ENCODE measurements around the gene NEMP1. TPM values are rescaled to one million over a fixed set of nuclear protein-coding genes. Genes with fewer than 3 reads are reported as not detected.
"Not testable (repeated sequence)": the region's sequence is repeated elsewhere in the genome, so short reads cannot be mapped to it uniquely, and the experiment has no call there.

NEMP1 gene
- total RNA-seq, 4 donors from 2014 or later: 8.3 to 11.8 (median 10.0) TPM

DNA sequence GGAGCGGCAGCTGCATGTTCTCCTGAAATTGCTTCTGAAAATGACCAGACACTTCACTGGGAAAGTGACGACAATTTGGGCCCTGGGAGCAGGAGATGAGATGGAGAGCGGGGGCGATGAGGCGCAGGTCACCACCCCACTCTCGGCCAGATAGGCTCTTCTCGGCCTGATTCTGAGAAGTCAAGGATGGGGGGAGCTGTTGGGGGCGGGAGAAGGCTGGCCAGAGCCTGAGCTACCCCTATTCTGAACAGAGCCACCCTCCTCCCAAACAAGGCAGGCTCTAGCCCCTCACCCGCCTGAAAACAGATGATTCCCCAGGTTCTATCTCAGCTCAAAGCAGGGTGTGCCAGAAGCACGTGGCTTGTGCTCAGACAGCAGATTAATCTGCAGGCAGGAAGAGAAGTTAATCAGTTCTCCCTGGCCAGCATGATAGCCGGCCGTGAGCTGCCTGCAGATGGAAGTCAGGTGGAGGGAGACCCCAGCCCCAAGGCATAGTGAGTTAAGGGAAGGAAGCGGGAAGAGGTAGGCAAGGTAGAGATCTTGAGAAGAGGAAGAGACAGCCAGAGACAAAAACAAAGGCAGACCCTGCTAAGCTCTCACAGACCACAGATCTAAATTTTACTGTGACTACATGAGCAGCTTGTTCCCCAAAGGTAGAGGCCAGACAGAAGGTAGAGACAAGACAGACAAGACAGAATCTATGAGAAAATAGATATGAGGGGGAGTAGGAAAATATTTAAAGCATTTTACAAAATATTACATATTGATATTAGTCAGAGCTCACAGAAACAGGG, 51.4 kb downstream of the NEMP1 start:
- WGBS: 59% methylated on average over 12 of the region's 13 CpGs
- H3K27ac ChIP-seq (replicated peaks in 1 of 4): no peak overlapping the region
- intact Hi-C loops (cut with DNase I): no loop called here

GRCh38 chr12:57025196-57025595, 53.4 kb downstream of the NEMP1 start:
- intact Hi-C loops (cut with DNase I): no loop called here
- no peaks in the 10 kb centered on the region for H3K36me3 ChIP-seq
- no peaks in the 10 kb centered on the region for H3K9me3 ChIP-seq
- H3K4me3 ChIP-seq: no peak overlapping the region
- TF ChIP-seq CTCF (IDR thresholded peaks at IDR 0.05) (no peak), POLR2AphosphoS5 (IDR thresholded peaks at IDR 0.05) (no peak), EP300 (IDR thresholded peaks at IDR 0.05) (no peak), POLR2A (IDR thresholded peaks at IDR 0.05; ENCODE audit: low read depth) (no peak)
- DNase-seq (ENCODE audit: extremely low spot score): no peak
- 90% methylated on average over 2 of the region's 2 CpGs for WGBS
- peaks cover 0 to 13% (median 0%) of the 10 kb centered on the region in 4 donors for H3K4me1 ChIP-seq
- H3K27ac ChIP-seq (replicated peaks in 1 of 4): no peak overlapping the region
- H3K27me3 ChIP-seq: no peaks in the 10 kb centered on the region

More for the DNA sequence above, 51.4 kb downstream of the NEMP1 start:
- DNase-seq (ENCODE audit: extremely low spot score): no peak
- no peak for TF ChIP-seq POLR2AphosphoS5 (IDR thresholded peaks at IDR 0.05)
- no peak for TF ChIP-seq CTCF (IDR thresholded peaks at IDR 0.05)
- TF ChIP-seq POLR2A (IDR thresholded peaks at IDR 0.05; ENCODE audit: low read depth): no peak
- TF ChIP-seq EP300 (IDR thresholded peaks at IDR 0.05): no peak
- peaks cover 0 to 13% (median 0%) of the 10 kb centered on the region in 4 donors for H3K4me1 ChIP-seq
- no peaks in the 10 kb centered on the region for H3K36me3 ChIP-seq
- no peaks in the 10 kb centered on the region for H3K9me3 ChIP-seq
- H3K27me3 ChIP-seq: no peaks in the 10 kb centered on the region
- no peak overlapping the region for H3K4me3 ChIP-seq

DNA sequence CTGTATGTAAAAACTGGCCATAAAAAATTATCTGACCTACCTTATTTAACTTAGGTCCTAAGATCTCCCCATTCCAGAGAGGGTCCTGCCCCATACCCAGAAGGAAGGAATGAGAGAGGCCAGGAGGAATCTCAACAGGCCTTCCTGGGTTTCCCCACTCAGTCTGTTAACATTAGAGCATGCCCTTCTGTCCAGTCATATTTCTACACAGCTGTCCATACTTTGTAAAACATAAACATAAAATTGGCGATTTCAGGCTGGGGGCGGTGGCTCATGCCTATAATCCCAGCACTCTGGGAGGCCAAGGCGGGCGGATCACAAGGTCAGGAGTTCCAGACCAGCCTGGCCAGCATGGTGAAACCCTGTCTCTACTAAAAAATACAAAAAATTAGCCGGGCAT, 56.3 kb downstream of the NEMP1 start:
- H3K27me3 ChIP-seq; H3K4me3 ChIP-seq; H3K27ac ChIP-seq (replicated peaks in 1 of 4); intact Hi-C loops (cut with DNase I); H3K9me3 ChIP-seq; DNase-seq (ENCODE audit: extremely low spot score); H3K36me3 ChIP-seq: not testable (repeated sequence)
- 94% methylated on average over 5 of the region's 5 CpGs for WGBS
- peaks cover 0 to 13% (median 0%) of the 10 kb centered on the region in 4 donors for H3K4me1 ChIP-seq

GRCh38 chr12:57019983-57020719, 58.4 kb downstream of the NEMP1 start:
- Histone ChIP-seq H3K27me3 (peaks cover 0 to 12% (median 0%) of the 10 kb centered on the region in 4 donors), H3K9me3 (no peaks in the 10 kb centered on the region), H3K36me3 (no peaks in the 10 kb centered on the region), H3K4me3 (no peak overlapping the region), H3K27ac (replicated peaks in 1 of 4) (no peak overlapping the region), H3K4me1 (peaks cover 0 to 7% (median 0%) of the 10 kb centered on the region in 4 donors)
- no peak for DNase-seq (ENCODE audit: extremely low spot score)
- intact Hi-C loops (cut with DNase I): no loop called here
- 86% methylated on average over 9 of the region's 9 CpGs for WGBS
- TF ChIP-seq POLR2AphosphoS5 (IDR thresholded peaks at IDR 0.05): no peak
- no peak for TF ChIP-seq CTCF (IDR thresholded peaks at IDR 0.05)

- Histone ChIP-seq H3K4me1 (peaks cover 0 to 5% (median 0%) of the 10 kb centered on the region in 4 donors), H3K27ac (replicated peaks in 1 of 4) (no peak overlapping the region), H3K9me3 (no peaks in the 10 kb centered on the region), H3K36me3 (no peaks in the 10 kb centered on the region), H3K27me3 (peaks cover 0 to 21% (median 0%) of the 10 kb centered on the region in 4 donors), H3K4me3 (no peak overlapping the region)
- TF ChIP-seq POLR2A (IDR thresholded peaks at IDR 0.05; ENCODE audit: low read depth) (no peak), CTCF (IDR thresholded peaks at IDR 0.05) (no peak), EP300 (IDR thresholded peaks at IDR 0.05) (no peak), POLR2AphosphoS5 (IDR thresholded peaks at IDR 0.05) (no peak)
- no peak for DNase-seq (ENCODE audit: extremely low spot score)
- intact Hi-C loops (cut with DNase I): no loop called here
- 86% methylated on average over 1 of the region's 1 CpG for WGBS
Observed at GRCh38 chr12:57018906-57019305, 59.7 kb downstream of the NEMP1 start.

GRCh38 chr12:57018353-57018752, 60.2 kb downstream of the NEMP1 start:
- H3K36me3 ChIP-seq; DNase-seq (ENCODE audit: extremely low spot score); intact Hi-C loops (cut with DNase I); H3K4me1 ChIP-seq; H3K27ac ChIP-seq (replicated peaks in 1 of 4); H3K9me3 ChIP-seq; H3K4me3 ChIP-seq: not testable (repeated sequence)
- peaks cover 0 to 25% (median 0%) of the 10 kb centered on the region in 4 donors for H3K27me3 ChIP-seq
- 90% methylated on average over 5 of the region's 5 CpGs for WGBS

Data from esophagus muscularis mucosa (tissue), 4 donors.